ENCODE data around the gene CCDC102A.
A peak's percentile ranks its signal among the peaks of the same experiment; 100 is the strongest.

- TF ChIP-seq FOXK2 (IDR thresholded peaks at IDR 0.05) (no peak), HDAC6 (IDR thresholded peaks at IDR 0.05; ENCODE audit: unreplicated experiment) (no peak), POLR2A (IDR thresholded peaks at IDR 0.05; ENCODE audit: low read depth, low read length) (peak; percentile 22; the same call in 1 of the 2 replicates), CEBPB (IDR thresholded peaks at IDR 0.05; ENCODE audit: borderline replicate concordance in 1 of 2, low read depth in 2 of 2, low read length in 2 of 2) (no peak), PBX3 (IDR thresholded peaks at IDR 0.05; ENCODE audit: insufficient replicate concordance, low read depth, low read length) (no peak), SIN3A (IDR thresholded peaks at IDR 0.05; ENCODE audit: low read depth, low read length) (no peak), ZBTB40 (IDR thresholded peaks at IDR 0.05; ENCODE audit: borderline replicate concordance) (no peak), TBL1XR1 (IDR thresholded peaks at IDR 0.05; ENCODE audit: low read depth, low read length) (no peak)
These were observed 38.5 kb upstream of the CCDC102A start for GRCh38 chr16:57574646-57575467.

All from GM12878 (cell line).